ENCODE results near the gene FAM89B. TPM values are rescaled to one million over a fixed set of nuclear protein-coding genes. Genes with fewer than 3 reads are reported as not detected.
"Not testable (repeated sequence)": the region's sequence is repeated elsewhere in the genome, so short reads cannot be mapped to it uniquely, and the experiment has no call there.

Gene FAM89B
- total RNA-seq, 1 donor from 2014 or later: 14.6 TPM

DNA sequence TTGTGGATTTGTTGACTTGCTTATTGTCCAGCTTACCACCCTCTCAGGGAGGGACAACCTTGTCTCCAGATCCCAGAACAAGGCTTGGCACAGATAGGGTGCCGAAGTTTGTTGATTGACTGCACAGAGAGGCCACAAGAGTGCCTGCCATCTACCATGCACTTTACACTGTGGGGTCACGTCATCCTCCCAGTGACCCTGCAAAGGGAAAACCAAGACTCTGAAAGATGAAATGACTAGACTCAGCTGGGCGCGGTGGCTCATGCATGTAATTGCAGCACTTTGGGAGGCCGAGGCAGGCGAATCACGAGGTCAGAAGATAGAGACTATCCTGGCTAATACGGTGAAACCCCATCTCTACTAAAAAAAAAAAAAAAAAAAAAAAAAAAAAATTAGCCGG is 9.6 kb upstream of the FAM89B start:
- Histone ChIP-seq H3K9me3 (ENCODE audit: control insufficient read depth in 3 of 3, low read length in 3 of 3) (no peaks in the 10 kb centered on the region), H3K27me3 (ENCODE audit: control insufficient read depth in 3 of 3, insufficient read depth in 3 of 3, low read length in 3 of 3) (no peaks in the 10 kb centered on the region), H3K9ac (ENCODE audit: low read depth in 1 of 3, low read length in 3 of 3) (no peak overlapping the region), H3K4me1 (ENCODE audit: control insufficient read depth in 3 of 3, insufficient read depth in 3 of 3, low read length in 3 of 3) (peaks cover 31 to 49% (median 45%) of the 10 kb centered on the region in 3 donors), H3K36me3 (ENCODE audit: control insufficient read depth in 3 of 3, insufficient read depth in 3 of 3, low read length in 3 of 3) (peaks cover 0 to under 1% (median 0%) of the 10 kb centered on the region in 3 donors), H3K4me3 (ENCODE audit: low read length in 3 of 3) (no peak overlapping the region), H3K27ac (ENCODE audit: low read depth, low read length) (no peak overlapping the region)

DNA sequence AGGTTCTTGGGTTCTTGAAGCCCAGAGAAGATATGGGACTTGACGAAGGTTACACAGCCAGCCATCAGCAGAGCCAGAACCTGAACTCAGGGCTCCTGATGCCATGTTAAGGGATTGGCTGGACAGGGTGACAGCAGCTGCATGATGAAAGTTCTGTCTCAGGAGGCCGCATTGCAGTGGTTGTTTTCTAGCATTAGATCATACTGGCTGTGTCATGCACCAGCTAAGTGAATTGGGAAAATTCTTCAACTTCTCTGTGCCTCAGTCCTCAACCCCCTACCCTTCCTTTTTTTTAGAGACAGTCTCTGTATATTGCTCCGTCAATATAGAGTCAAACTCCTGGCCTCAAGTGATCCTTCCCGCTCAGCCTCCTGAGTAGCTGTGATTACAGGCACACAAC is 8.7 kb upstream of the FAM89B start:
- no peak overlapping the region for H3K4me3 ChIP-seq (ENCODE audit: low read length in 3 of 3)
- peaks cover 37 to 56% (median 51%) of the 10 kb centered on the region in 3 donors for H3K4me1 ChIP-seq (ENCODE audit: control insufficient read depth in 3 of 3, insufficient read depth in 3 of 3, low read length in 3 of 3)
- peaks cover under 1 to 4% (median 3%) of the 10 kb centered on the region in 3 donors for H3K36me3 ChIP-seq (ENCODE audit: control insufficient read depth in 3 of 3, insufficient read depth in 3 of 3, low read length in 3 of 3)
- no peak overlapping the region for H3K9ac ChIP-seq (ENCODE audit: low read depth in 1 of 3, low read length in 3 of 3)
- H3K9me3 ChIP-seq (ENCODE audit: control insufficient read depth in 3 of 3, low read length in 3 of 3): no peaks in the 10 kb centered on the region
- H3K27ac ChIP-seq (ENCODE audit: low read depth, low read length): no peak overlapping the region
- H3K27me3 ChIP-seq (ENCODE audit: control insufficient read depth in 3 of 3, insufficient read depth in 3 of 3, low read length in 3 of 3): no peaks in the 10 kb centered on the region

DNA sequence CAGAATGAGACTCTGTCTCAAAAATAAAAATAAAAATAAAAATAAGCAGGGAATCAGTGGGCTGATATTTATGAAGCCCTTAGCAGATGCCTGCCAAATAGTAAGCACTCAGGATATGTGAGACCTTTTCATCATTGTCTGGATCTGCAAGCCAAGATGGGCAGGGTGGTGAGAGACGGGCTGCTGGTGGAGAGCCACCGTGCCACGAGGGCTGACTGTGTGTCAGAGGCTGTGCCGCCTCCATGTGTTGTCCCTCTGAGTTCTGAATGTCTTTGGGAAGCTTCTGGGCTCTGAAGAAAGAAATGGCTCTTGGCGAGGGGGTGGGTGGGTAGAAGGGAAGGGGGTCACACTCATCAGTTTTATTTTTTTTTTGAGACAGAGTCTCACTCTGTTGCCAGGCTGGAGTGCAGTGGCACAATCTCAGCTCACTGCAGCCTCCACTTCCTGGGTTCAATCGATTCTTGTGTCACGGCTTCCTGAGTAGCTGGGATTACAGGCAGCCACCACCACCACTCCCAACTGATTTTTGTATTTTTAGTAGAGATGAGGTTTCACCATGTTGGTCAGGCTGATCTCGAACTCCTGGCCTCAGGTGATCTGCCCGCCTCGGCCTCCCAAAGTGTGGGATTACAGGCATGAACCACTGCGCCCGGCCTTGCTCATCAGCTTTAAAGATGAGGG is 7.3 kb upstream of the FAM89B start:
- not testable (repeated sequence) for H3K27ac ChIP-seq (ENCODE audit: low read depth, low read length)
- peaks cover 36 to 56% (median 49%) of the 10 kb centered on the region in 3 donors for H3K4me1 ChIP-seq (ENCODE audit: control insufficient read depth in 3 of 3, insufficient read depth in 3 of 3, low read length in 3 of 3)

DNA sequence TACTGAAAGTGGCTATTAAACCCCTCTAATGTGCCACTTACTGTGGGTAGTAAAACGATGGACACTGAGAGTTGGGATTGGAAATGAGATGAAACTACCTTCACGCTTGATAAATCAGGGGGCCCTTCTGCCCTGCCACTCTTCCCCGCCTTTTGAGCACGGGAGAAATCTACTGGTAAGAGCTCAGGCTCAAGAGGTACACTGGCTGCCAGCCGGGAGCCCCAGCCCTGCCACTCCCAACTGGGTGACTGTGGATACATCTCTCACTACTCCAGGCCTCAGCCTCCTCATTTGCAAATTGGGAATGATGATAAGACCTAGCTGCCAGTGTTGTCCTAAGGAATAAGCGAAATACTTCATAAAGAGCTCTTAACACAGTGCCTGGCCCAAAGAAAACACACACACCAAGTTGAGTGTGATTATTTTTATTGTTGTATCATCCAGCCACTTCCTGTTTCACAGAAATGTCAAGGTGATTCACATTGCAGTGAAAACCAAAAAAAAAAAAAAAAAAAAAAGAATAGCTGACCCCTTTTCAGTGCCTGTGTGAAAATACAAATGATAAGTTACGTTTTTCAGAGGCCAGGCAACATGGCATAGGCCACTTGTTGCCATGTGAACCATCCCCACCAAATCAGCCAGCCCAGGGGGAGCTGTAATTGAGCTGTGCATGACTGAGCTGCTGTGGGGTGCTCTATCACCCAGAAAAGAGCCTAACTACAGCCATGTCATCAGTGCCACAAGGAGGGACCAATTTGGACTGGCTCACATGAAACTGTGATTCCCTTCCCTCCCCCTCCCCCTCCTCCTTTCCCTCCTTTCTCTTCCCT is 6.5 kb upstream of the FAM89B start:
- Histone ChIP-seq H3K4me3 (ENCODE audit: low read length in 3 of 3) (no peak overlapping the region), H3K9me3 (ENCODE audit: control insufficient read depth in 3 of 3, low read length in 3 of 3) (no peaks in the 10 kb centered on the region), H3K27ac (ENCODE audit: low read depth, low read length) (no peak overlapping the region), H3K27me3 (ENCODE audit: control insufficient read depth in 3 of 3, insufficient read depth in 3 of 3, low read length in 3 of 3) (no peaks in the 10 kb centered on the region), H3K9ac (ENCODE audit: low read depth in 1 of 3, low read length in 3 of 3) (peak overlapping the region in 1 of 3 donors; percentile 8), H3K4me1 (ENCODE audit: control insufficient read depth in 3 of 3, insufficient read depth in 3 of 3, low read length in 3 of 3) (peaks cover 32 to 55% (median 45%) of the 10 kb centered on the region in 3 donors), H3K36me3 (ENCODE audit: control insufficient read depth in 3 of 3, insufficient read depth in 3 of 3, low read length in 3 of 3) (peaks cover 3 to 4% (median 3%) of the 10 kb centered on the region in 3 donors)

More for the DNA sequence above, 7.3 kb upstream of the FAM89B start:
- not testable (repeated sequence) for H3K27me3 ChIP-seq (ENCODE audit: control insufficient read depth in 3 of 3, insufficient read depth in 3 of 3, low read length in 3 of 3); H3K36me3 ChIP-seq (ENCODE audit: control insufficient read depth in 3 of 3, insufficient read depth in 3 of 3, low read length in 3 of 3); H3K9me3 ChIP-seq (ENCODE audit: control insufficient read depth in 3 of 3, low read length in 3 of 3); H3K4me3 ChIP-seq (ENCODE audit: low read length in 3 of 3)
- peak overlapping the region in 1 of 3 donors; percentile 8 for H3K9ac ChIP-seq (ENCODE audit: low read depth in 1 of 3, low read length in 3 of 3)

DNA sequence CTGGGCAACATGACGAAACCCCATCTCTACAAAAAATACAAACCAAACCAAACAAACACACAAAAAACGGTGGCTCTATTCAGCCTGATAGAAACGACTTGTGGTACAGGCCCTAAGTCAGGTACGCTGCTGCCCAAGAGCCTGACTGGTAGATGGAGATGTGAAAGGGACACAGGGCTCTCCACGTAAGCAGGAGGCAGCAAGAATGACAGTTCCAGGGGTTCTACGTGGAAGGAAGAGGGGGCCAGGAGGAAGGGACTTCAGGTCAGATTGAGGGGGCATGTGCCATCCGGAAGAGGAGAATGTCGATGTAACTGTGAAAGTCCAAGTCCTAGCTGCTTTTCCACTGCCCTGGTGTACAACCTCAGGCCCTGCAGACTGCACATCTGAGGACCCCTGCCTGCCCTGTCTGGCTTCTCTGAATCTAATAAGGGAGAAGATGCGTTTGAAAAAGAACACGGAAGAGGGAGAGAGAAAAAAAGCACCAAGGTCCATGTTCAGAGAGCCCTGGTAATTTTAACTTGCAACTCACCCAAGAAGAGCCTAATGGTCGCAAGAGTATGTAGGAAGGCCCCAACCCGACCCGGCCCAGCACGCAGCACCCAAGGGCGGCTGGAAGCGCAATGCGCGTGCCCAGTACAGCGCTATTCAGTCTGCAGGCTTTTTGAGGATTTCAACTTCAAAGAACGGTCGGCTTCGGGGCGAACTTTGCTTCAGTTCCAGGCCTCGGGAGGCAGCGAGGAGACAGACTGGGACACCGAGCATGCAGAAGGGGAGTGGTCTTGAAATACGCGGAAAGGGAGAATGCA is 3.0 kb upstream of the FAM89B start:
- Histone ChIP-seq H3K9me3 (ENCODE audit: control insufficient read depth in 3 of 3, low read length in 3 of 3) (no peaks in the 10 kb centered on the region), H3K36me3 (ENCODE audit: control insufficient read depth in 3 of 3, insufficient read depth in 3 of 3, low read length in 3 of 3) (peaks cover 4 to 9% (median 5%) of the 10 kb centered on the region in 3 donors), H3K9ac (ENCODE audit: low read depth in 1 of 3, low read length in 3 of 3) (peak overlapping the region; percentile 88 to 98 (median 92)), H3K4me3 (ENCODE audit: low read length in 3 of 3) (peak overlapping the region; percentile 94 to 98 (median 95)), H3K4me1 (ENCODE audit: control insufficient read depth in 3 of 3, insufficient read depth in 3 of 3, low read length in 3 of 3) (peaks cover 54 to 66% (median 54%) of the 10 kb centered on the region in 3 donors), H3K27ac (ENCODE audit: low read depth, low read length) (peak overlapping the region; percentile 93), H3K27me3 (ENCODE audit: control insufficient read depth in 3 of 3, insufficient read depth in 3 of 3, low read length in 3 of 3) (no peaks in the 10 kb centered on the region)

DNA sequence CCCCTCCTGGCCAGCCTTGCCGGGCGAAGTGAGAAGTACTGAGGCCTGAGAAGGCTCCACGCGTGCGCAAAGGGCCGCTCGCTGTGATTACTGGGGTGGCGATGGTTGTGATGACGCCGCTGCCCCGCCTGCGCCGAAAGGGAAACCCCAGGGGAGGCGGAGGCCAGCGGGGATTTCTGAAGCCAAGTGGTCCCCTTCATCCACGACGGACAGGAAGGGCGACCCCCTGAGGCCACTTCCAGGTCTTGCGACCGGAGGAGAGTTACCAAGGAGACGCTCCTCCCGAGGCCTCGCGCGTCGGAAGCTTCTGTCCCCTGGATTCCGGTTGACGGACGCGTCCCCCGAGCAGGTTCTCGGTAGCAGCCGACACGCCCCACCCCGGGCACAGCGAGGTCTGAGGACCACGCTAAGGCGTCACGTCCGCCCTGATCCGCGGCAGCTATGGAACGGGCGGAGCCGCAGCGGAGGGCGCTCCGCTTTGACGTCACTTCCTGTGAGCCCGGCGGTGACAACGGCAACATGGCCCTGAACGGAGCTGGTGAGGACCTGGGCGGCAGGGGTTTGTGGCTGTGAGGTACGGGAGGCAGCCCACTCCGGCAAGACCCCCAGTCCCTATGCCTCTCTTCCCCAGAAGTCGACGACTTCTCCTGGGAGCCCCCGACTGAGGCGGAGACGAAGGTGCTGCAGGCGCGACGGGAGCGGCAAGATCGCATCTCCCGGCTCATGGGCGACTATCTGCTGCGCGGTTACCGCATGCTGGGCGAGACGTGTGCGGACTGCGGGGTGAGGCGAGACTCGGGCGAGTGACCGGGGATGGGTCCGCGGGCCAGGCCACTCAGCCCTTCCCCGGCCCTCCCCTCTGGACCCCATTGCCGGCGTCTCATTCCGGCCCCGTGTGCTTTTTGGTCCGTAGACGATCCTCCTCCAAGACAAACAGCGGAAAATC is 2.1 kb upstream of the FAM89B start, which contains the start of gene ZNRD2:
TSS of gene ZNRD2 (plus strand) at position 505 of the 946 bp plus-strand sequence. CDS start at position 520, 15 bp downstream.
- H3K27me3 ChIP-seq (ENCODE audit: control insufficient read depth in 3 of 3, insufficient read depth in 3 of 3, low read length in 3 of 3): no peaks in the 10 kb centered on the region
- peaks cover 4 to 9% (median 5%) of the 10 kb centered on the region in 3 donors for H3K36me3 ChIP-seq (ENCODE audit: control insufficient read depth in 3 of 3, insufficient read depth in 3 of 3, low read length in 3 of 3)
- H3K9ac ChIP-seq (ENCODE audit: low read depth in 1 of 3, low read length in 3 of 3): peak within 1 kb of the TSS; percentile 88 to 98 (median 92)
- no peaks in the 10 kb centered on the region for H3K9me3 ChIP-seq (ENCODE audit: control insufficient read depth in 3 of 3, low read length in 3 of 3)
- H3K27ac ChIP-seq (ENCODE audit: low read depth, low read length): peak within 1 kb of the TSS; percentile 93
- H3K4me3 ChIP-seq (ENCODE audit: low read length in 3 of 3): peak within 1 kb of the TSS; percentile 94 to 98 (median 95)
- H3K4me1 ChIP-seq (ENCODE audit: control insufficient read depth in 3 of 3, insufficient read depth in 3 of 3, low read length in 3 of 3): peaks cover 59 to 73% (median 61%) of the 10 kb centered on the region in 3 donors

DNA sequence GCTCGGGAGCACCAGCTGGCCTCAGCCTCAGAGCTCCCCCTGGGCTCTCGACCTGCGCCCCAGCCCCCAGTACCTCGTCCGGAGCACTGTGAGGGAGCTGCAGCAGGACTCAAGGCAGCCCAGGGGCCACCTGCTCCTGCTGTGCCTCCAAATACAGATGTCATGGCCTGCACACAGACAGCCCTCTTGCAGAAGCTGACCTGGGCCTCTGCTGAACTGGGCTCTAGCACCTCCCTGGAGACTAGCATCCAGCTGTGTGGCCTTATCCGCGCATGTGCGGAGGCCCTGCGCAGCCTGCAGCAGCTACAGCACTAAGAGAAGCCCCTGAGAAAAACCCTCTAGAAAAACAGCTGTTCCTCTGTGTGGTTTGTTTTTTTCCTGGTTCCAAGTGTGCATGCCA is 918 bp upstream of the FAM89B start:
- peaks cover 63 to 74% (median 66%) of the 10 kb centered on the region in 3 donors for H3K4me1 ChIP-seq (ENCODE audit: control insufficient read depth in 3 of 3, insufficient read depth in 3 of 3, low read length in 3 of 3)

DNA sequence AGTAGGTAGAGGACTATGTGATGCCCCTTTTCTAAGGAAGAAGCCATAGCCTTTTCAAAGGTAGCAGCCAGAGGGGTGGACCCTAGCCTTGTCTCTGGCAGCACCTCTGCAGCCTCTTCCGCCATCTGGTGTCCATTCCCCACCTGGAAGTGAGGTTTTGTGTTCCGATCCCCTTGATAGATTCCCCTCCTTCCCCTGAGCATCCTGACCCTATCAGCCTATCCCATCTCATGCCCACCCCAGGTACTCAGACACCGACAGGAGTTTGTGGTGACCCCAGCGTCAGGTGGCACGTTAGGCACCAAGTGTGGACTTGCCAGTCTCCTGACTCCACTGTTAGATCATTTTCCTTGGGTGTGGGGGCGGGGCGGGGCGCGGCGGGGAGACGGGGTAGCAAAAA is 398 bp upstream of the FAM89B start:
- peaks cover 69 to 72% (median 72%) of the 10 kb centered on the region in 3 donors for H3K4me1 ChIP-seq (ENCODE audit: control insufficient read depth in 3 of 3, insufficient read depth in 3 of 3, low read length in 3 of 3)
- no peaks in the 10 kb centered on the region for H3K9me3 ChIP-seq (ENCODE audit: control insufficient read depth in 3 of 3, low read length in 3 of 3)
- H3K4me3 ChIP-seq (ENCODE audit: low read length in 3 of 3): peak overlapping the region; percentile 94 to 98 (median 95)
- peak overlapping the region; percentile 22 to 98 (median 88) for H3K9ac ChIP-seq (ENCODE audit: low read depth in 1 of 3, low read length in 3 of 3)
- H3K27ac ChIP-seq (ENCODE audit: low read depth, low read length): peak overlapping the region; percentile 93
- H3K36me3 ChIP-seq (ENCODE audit: control insufficient read depth in 3 of 3, insufficient read depth in 3 of 3, low read length in 3 of 3): peaks cover 4 to 9% (median 5%) of the 10 kb centered on the region in 3 donors
- H3K27me3 ChIP-seq (ENCODE audit: control insufficient read depth in 3 of 3, insufficient read depth in 3 of 3, low read length in 3 of 3): no peaks in the 10 kb centered on the region

More for the DNA sequence above, 918 bp upstream of the FAM89B start:
- no peaks in the 10 kb centered on the region for H3K9me3 ChIP-seq (ENCODE audit: control insufficient read depth in 3 of 3, low read length in 3 of 3)
- H3K9ac ChIP-seq (ENCODE audit: low read depth in 1 of 3, low read length in 3 of 3): peak overlapping the region in 2 of 3 donors; percentile 88 to 98
- H3K36me3 ChIP-seq (ENCODE audit: control insufficient read depth in 3 of 3, insufficient read depth in 3 of 3, low read length in 3 of 3): peaks cover 4 to 9% (median 5%) of the 10 kb centered on the region in 3 donors
- peak overlapping the region; percentile 94 to 98 (median 95) for H3K4me3 ChIP-seq (ENCODE audit: low read length in 3 of 3)
- H3K27me3 ChIP-seq (ENCODE audit: control insufficient read depth in 3 of 3, insufficient read depth in 3 of 3, low read length in 3 of 3): no peaks in the 10 kb centered on the region
- peak overlapping the region; percentile 93 for H3K27ac ChIP-seq (ENCODE audit: low read depth, low read length)
